ENCODE measurements around the gene GCN1. TPM values are rescaled to one million over a fixed set of nuclear protein-coding genes. Genes with fewer than 3 reads are reported as not detected.
"Not testable (repeated sequence)": the region's sequence is repeated elsewhere in the genome, so short reads cannot be mapped to it uniquely, and the experiment has no call there.

The GCN1 gene
- 29.3 and 61.8 TPM in 2 replicates for total RNA-seq (2014; rRNA removed; shearing (Covaris generic))

GRCh38 chr12:120194534-120195395 lies at the start of gene GCN1:
GCN1 (minus strand) TSS chr12:120194715; CDS start chr12:120194697, 18 bp downstream.
- DNase-seq (ENCODE audit: low read depth) = peak; percentile 83

- no peak for DNase-seq (ENCODE audit: low read depth)
These were observed 48.6 kb upstream of the GCN1 start for GRCh38 chr12:120242971-120243699.

GRCh38 chr12:120242275-120242799 lies 47.8 kb upstream of the GCN1 start:
- no peak for DNase-seq (ENCODE audit: low read depth)

GRCh38 chr12:120241561-120242274 lies 47.2 kb upstream of the GCN1 start:
- no peak for DNase-seq (ENCODE audit: low read depth)

GRCh38 chr12:120240495-120240833 lies 45.9 kb upstream of the GCN1 start:
- no peak for DNase-seq (ENCODE audit: low read depth)

- DNase-seq (ENCODE audit: low read depth) = no peak
These were observed 45.4 kb upstream of the GCN1 start for GRCh38 chr12:120239776-120240494.

GRCh38 chr12:120238839-120239445 lies 44.4 kb upstream of the GCN1 start:
- peak; percentile 31 for DNase-seq (ENCODE audit: low read depth)

GRCh38 chr12:120238217-120238616 lies 43.7 kb upstream of the GCN1 start:
- DNase-seq (ENCODE audit: low read depth) = peak; percentile 41

GRCh38 chr12:120237360-120238171 lies 43.1 kb upstream of the GCN1 start:
- peak; percentile 90 for DNase-seq (ENCODE audit: low read depth)

- DNase-seq (ENCODE audit: low read depth) = not testable (repeated sequence)
These were observed 42.3 kb upstream of the GCN1 start for GRCh38 chr12:120236809-120237208.

GRCh38 chr12:120235369-120236323 lies 41.1 kb upstream of the GCN1 start:
- DNase-seq (ENCODE audit: low read depth) = peak; percentile 34

- DNase-seq (ENCODE audit: low read depth) = peak; percentile 99
These were observed 40.3 kb upstream of the GCN1 start for GRCh38 chr12:120234643-120235368.

- DNase-seq (ENCODE audit: low read depth) = peak; percentile 99
These were observed 36.9 kb upstream of the GCN1 start for GRCh38 chr12:120231316-120232011.

- no peak for DNase-seq (ENCODE audit: low read depth)
These were observed 36.4 kb upstream of the GCN1 start for GRCh38 chr12:120230974-120231315.

GRCh38 chr12:120230326-120230973 lies 35.9 kb upstream of the GCN1 start:
- peak; percentile 98 for DNase-seq (ENCODE audit: low read depth)

GRCh38 chr12:120229487-120230325 lies 35.2 kb upstream of the GCN1 start:
- peak; percentile 84 for DNase-seq (ENCODE audit: low read depth)

Measured in M059J (cell line).